Measurements from ENCODE around the gene FAM110A.
"Not testable (repeated sequence)": the region's sequence is repeated elsewhere in the genome, so short reads cannot be mapped to it uniquely, and the experiment has no call there.

Gene FAM110A

GRCh38 chr20:833450-834150, at the start of gene FAM110A:
FAM110A (plus strand) TSS chr20:833715; CDS start chr20:844805, 11,090 bp downstream.
- in situ Hi-C loops (cut with MboI; ENCODE audit: low sequenced_read_pairs), result no loop called here

- in situ Hi-C loops (cut with MboI; ENCODE audit: low sequenced_read_pairs), result no loop called here
These were observed 45.7 kb upstream of the FAM110A start for GRCh38 chr20:787825-788224.

- in situ Hi-C loops (cut with MboI; ENCODE audit: low sequenced_read_pairs), result no loop called here
These were observed 42.5 kb upstream of the FAM110A start for GRCh38 chr20:791056-791455.

- in situ Hi-C loops (cut with MboI; ENCODE audit: low sequenced_read_pairs), result no loop called here
These were observed 41.3 kb upstream of the FAM110A start for GRCh38 chr20:792248-792647.

- in situ Hi-C loops (cut with MboI; ENCODE audit: low sequenced_read_pairs), result no loop called here
These were observed 36.6 kb upstream of the FAM110A start for GRCh38 chr20:796921-797320.

- in situ Hi-C loops (cut with MboI; ENCODE audit: low sequenced_read_pairs), result not testable (repeated sequence)
These were observed 34.8 kb upstream of the FAM110A start for GRCh38 chr20:798746-799145.

- in situ Hi-C loops (cut with MboI; ENCODE audit: low sequenced_read_pairs), result loop anchor here (25.0 kb wide), 1 partner anchor 312 kb away; the partner anchor contains the start of gene PSMF1
These were observed 33.5 kb upstream of the FAM110A start for GRCh38 chr20:800026-800425.

- in situ Hi-C loops (cut with MboI; ENCODE audit: low sequenced_read_pairs), result loop anchor here (25.0 kb wide), 1 partner anchor 311 kb away; the partner anchor contains the start of gene PSMF1
These were observed 31.8 kb upstream of the FAM110A start for GRCh38 chr20:801678-802077.

GRCh38 chr20:805713-806112, 27.8 kb upstream of the FAM110A start:
- in situ Hi-C loops (cut with MboI; ENCODE audit: low sequenced_read_pairs), result loop anchor here (25.0 kb wide), 1 partner anchor 307 kb away; the partner anchor contains the start of gene PSMF1

GRCh38 chr20:811776-812434, 21.6 kb upstream of the FAM110A start:
- in situ Hi-C loops (cut with MboI; ENCODE audit: low sequenced_read_pairs), result loop anchor here (25.0 kb wide), 1 partner anchor 300 kb away; the partner anchor contains the start of gene PSMF1

GRCh38 chr20:812435-812814, 21.1 kb upstream of the FAM110A start:
- in situ Hi-C loops (cut with MboI; ENCODE audit: low sequenced_read_pairs), result loop anchor here (25.0 kb wide), 1 partner anchor 300 kb away; the partner anchor contains the start of gene PSMF1

GRCh38 chr20:813390-813789, 20.1 kb upstream of the FAM110A start:
- in situ Hi-C loops (cut with MboI; ENCODE audit: low sequenced_read_pairs), result loop anchor here (25.0 kb wide), 1 partner anchor 299 kb away; the partner anchor contains the start of gene PSMF1

- in situ Hi-C loops (cut with MboI; ENCODE audit: low sequenced_read_pairs), result loop anchor here (5.0 to 25.0 kb wide), 2 partner anchors 142 to 297 kb away; partner anchors contain the start of gene PSMF1
These were observed 18.3 kb upstream of the FAM110A start for GRCh38 chr20:815226-815625.

GRCh38 chr20:815914-816606, 17.5 kb upstream of the FAM110A start:
- in situ Hi-C loops (cut with MboI; ENCODE audit: low sequenced_read_pairs), result loop anchor here (5.0 to 25.0 kb wide), 2 partner anchors 141 to 296 kb away; partner anchors contain the start of gene PSMF1

GRCh38 chr20:818001-818664, 15.4 kb upstream of the FAM110A start:
- in situ Hi-C loops (cut with MboI; ENCODE audit: low sequenced_read_pairs), result loop anchor here (5.0 to 25.0 kb wide), 2 partner anchors 139 to 294 kb away; partner anchors contain the start of gene PSMF1

GRCh38 chr20:819680-820322, 13.7 kb upstream of the FAM110A start:
- in situ Hi-C loops (cut with MboI; ENCODE audit: low sequenced_read_pairs), result loop anchor here (5.0 to 25.0 kb wide), 2 partner anchors 138 to 292 kb away; partner anchors contain the start of gene PSMF1

GRCh38 chr20:820323-820953, 13.1 kb upstream of the FAM110A start:
- in situ Hi-C loops (cut with MboI; ENCODE audit: low sequenced_read_pairs), result loop anchor here (25.0 kb wide), 1 partner anchor 292 kb away; the partner anchor contains the start of gene PSMF1

GRCh38 chr20:821046-821730, 12.3 kb upstream of the FAM110A start:
- in situ Hi-C loops (cut with MboI; ENCODE audit: low sequenced_read_pairs), result loop anchor here (25.0 kb wide), 1 partner anchor 291 kb away; the partner anchor contains the start of gene PSMF1

GRCh38 chr20:821731-822065, 11.8 kb upstream of the FAM110A start:
- in situ Hi-C loops (cut with MboI; ENCODE audit: low sequenced_read_pairs), result loop anchor here (25.0 kb wide), 1 partner anchor 291 kb away; the partner anchor contains the start of gene PSMF1
